NK-92 treated with Interleukin-12 subunit alpha and Interleukin-12 subunit beta, amount 100 ng/mL, for 24 hours (cell line): ENCODE data around the gene HHIPL2.

Experiments used
- DNase-seq: peaks from one replicate; lab custom pipeline; 2025; lab: John Stamatoyannopoulos, UW

Gene HHIPL2

GRCh38 chr1:222547944-222548671, at the start of gene HHIPL2:
TSS of gene HHIPL2 (minus strand) at chr1:222548104. CDS start at chr1:222548044, 60 bp downstream.
- no peak for DNase-seq

GRCh38 chr1:222596696-222597095, 48.8 kb upstream of the HHIPL2 start:
- no peak for DNase-seq

GRCh38 chr1:222594789-222595188, 46.9 kb upstream of the HHIPL2 start:
- DNase-seq: no peak

GRCh38 chr1:222592171-222592570, 44.3 kb upstream of the HHIPL2 start:
- no peak for DNase-seq

- DNase-seq: peak; percentile 77
These were observed 41.8 kb upstream of the HHIPL2 start, which contains the start of gene TAF1A for GRCh38 chr1:222589462-222590302. TSS of gene TAF1A (minus strand) at chr1:222589933.

- no peak for DNase-seq
These were observed 40.2 kb upstream of the HHIPL2 start for GRCh38 chr1:222588135-222588534.

- no peak for DNase-seq
These were observed 38.9 kb upstream of the HHIPL2 start for GRCh38 chr1:222586842-222587241.

GRCh38 chr1:222583079-222583478, 35.2 kb upstream of the HHIPL2 start:
- no peak for DNase-seq

- DNase-seq: no peak
These were observed 34.3 kb upstream of the HHIPL2 start for GRCh38 chr1:222582099-222582774.

GRCh38 chr1:222579316-222579715, 31.4 kb upstream of the HHIPL2 start:
- no peak for DNase-seq

GRCh38 chr1:222570837-222571236, 22.9 kb upstream of the HHIPL2 start:
- DNase-seq: no peak

GRCh38 chr1:222561656-222562055, 13.8 kb upstream of the HHIPL2 start:
- DNase-seq: no peak

GRCh38 chr1:222557574-222557973, 9.7 kb upstream of the HHIPL2 start:
- DNase-seq: no peak

- DNase-seq: no peak
These were observed 9.2 kb upstream of the HHIPL2 start for GRCh38 chr1:222557148-222557547.

GRCh38 chr1:222555992-222556615, 8.2 kb upstream of the HHIPL2 start:
- DNase-seq: no peak

GRCh38 chr1:222554177-222554576, 6.3 kb upstream of the HHIPL2 start:
- DNase-seq: no peak

- DNase-seq: no peak
These were observed 5.0 kb upstream of the HHIPL2 start for GRCh38 chr1:222552882-222553281.

GRCh38 chr1:222547260-222547614, 667 bp downstream of the HHIPL2 start:
- no peak for DNase-seq

- DNase-seq: no peak
These were observed 1.2 kb downstream of the HHIPL2 start for GRCh38 chr1:222546548-222547259.

GRCh38 chr1:222546091-222546490, 1.8 kb downstream of the HHIPL2 start:
- DNase-seq: no peak

- no peak for DNase-seq
These were observed 4.1 kb downstream of the HHIPL2 start for GRCh38 chr1:222543817-222544216.

GRCh38 chr1:222540598-222540995, 7.3 kb downstream of the HHIPL2 start:
- DNase-seq: no peak
